Left hindlimb (tissue), 1 donor: ENCODE data around the gene PRKAR2B.
"Not testable (repeated sequence)": the region's sequence is repeated elsewhere in the genome, so short reads cannot be mapped to it uniquely, and the experiment has no call there.

ENCODE experiments used
- DNase-seq: peaks from one replicate; pipeline ENCODE4 v3.0.0-alpha.2; 2018

PRKAR2B gene

DNA sequence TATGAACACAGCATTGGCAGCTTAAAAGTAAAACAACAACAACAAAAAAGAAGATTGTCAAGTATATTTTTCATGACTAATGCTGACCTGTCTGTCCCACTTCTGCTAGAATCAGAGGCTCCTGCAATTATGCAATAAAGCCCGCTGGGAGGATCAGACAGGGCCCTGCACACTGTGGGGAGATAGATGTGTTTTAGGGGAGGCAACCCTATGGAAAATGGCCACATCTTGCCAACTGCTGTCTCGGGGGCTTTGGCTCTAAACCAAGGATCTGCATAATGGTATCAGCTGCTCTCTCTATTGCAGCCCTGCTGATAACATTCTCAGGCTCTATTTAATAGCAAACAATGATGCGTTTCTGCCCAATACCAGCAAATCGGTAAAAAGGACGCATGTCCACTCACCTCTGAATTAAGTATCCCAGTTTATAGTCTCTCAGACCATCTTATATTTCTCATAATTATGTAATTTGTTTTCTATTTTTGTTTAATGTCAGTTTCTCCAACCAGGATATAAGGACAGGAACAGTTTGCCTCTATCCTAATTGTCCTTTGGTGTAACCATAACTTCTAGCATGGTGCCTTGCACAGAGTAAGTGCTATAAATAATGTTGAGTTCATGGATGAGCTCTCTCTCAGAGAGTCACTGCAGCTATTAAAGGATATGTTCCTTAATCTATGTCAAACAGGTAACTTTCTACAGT is 15.3 kb upstream of the PRKAR2B start:
- DNase-seq, result no peak

GRCh38 chr7:107029764-107030286 is 14.7 kb upstream of the PRKAR2B start:
- no peak for DNase-seq

GRCh38 chr7:107032050-107032449 is 12.5 kb upstream of the PRKAR2B start:
- DNase-seq, result no peak

GRCh38 chr7:107032720-107033438 is 11.6 kb upstream of the PRKAR2B start:
- no peak for DNase-seq

GRCh38 chr7:107034553-107034952 is 10.0 kb upstream of the PRKAR2B start:
- DNase-seq, result no peak

- no peak for DNase-seq
Measured at GRCh38 chr7:107035446-107035845, 9.1 kb upstream of the PRKAR2B start.

DNA sequence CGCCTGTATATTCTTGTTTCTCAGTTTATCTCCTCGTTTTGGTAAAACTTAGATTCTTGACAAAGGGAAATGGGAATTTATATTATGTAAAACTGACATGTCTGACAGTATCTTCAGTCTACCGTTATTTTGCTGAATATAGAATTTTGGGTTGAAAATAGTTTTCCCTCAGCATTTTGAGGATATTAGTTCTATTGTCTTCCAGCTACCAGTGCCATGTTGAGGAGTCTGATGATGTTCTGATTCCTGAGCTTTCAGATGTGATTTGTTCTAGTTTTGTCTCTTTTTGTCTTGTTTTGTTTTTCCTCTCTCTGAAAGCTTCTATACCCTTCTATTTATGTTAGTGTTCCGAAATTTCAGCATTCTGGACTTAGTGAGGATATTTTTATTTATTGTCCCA is 8.0 kb upstream of the PRKAR2B start:
- DNase-seq, result no peak

DNA sequence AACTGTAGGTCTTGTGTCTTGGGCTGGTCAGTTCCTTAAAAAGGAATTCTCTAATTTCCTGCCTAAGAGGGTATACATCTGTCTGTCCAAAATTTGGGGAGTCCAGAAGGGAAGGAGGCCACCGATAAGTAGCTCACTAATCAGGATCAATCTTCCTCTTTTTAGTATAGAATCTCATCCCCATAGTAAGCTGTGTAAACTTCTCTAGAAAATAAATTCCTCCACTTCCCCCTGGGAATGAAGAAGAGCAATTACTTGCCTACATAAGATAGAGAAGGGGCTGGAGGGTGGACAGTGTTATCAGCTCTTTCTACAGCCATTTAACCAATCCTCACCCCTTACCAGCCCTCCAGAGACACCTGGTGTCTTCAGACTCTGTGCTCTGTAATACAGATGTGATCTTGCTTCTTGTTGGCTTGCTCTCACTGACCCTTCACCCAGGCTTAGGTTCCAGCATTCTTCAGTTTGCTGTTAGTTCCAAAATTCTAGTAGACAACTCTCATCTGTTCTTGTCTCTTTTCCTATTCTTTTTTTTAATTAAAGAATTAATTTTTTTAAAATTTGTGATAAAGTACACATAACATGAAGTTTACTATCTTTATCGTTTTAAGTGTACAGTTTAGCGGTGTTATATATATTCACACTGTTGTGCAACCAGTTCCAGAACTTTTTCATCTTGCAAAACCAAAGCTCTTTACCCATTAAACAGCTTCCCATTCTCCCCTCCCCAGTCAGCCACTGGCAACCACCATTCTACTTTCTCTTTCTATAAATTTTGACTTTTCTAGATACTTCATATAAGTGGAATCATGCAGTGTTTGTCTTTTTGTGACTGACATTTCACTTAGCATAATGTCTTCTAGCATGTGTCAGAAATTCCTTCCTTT is 6.5 kb upstream of the PRKAR2B start:
- DNase-seq, result no peak

DNA sequence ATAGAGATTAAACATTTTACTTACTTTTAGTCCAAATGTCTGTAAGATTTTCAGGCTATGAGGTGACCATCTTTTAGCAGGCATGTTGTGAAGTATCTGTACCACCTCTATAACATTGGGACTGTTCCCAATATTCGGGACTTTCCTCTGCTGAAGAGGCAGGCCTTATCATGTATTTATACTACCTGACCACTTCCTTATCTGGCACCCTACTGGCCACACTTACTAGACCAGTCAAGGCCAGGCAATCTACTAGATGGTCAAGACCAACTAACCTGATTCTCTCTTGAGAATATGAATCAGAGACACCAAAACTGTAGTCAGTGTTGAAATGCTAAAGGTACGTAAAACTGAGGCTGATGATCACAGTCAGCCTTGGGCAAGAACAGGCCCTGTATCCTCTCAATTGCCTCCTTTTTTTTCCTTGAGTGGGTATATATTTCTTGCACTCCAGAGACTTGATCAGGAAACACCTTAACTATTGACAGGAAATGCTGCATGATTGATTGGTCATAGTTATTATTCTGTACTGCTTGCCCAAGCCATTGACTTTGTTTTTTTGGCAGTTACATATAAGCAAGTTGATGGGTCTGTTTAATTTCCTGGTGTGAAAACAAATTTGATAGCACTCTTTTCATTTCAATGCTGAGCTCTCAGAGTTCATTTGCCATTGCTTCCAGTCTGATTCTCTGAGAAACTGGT is 5.2 kb upstream of the PRKAR2B start:
- no peak for DNase-seq

GRCh38 chr7:107041097-107041496 is 3.4 kb upstream of the PRKAR2B start:
- DNase-seq, result no peak

DNA sequence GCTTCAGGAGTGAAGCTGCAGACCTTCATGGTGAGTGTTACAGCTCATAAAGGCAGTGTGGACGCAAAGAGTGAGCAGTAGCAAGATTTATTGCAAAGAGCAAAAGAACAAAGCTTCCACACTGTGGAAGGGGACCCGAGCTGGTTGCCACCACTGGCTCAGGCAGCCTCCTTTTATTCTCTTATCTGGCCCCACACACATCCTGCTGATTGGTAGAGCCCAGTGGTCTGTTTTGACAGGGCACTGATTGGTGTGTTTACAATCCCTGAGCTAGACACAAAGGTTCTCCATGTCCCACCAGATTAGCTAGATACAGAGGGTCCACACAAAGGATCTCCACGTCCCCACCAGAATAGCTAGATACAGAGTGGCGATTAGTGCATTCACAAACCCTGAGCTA is 2.7 kb upstream of the PRKAR2B start:
- DNase-seq, result not testable (repeated sequence)

DNA sequence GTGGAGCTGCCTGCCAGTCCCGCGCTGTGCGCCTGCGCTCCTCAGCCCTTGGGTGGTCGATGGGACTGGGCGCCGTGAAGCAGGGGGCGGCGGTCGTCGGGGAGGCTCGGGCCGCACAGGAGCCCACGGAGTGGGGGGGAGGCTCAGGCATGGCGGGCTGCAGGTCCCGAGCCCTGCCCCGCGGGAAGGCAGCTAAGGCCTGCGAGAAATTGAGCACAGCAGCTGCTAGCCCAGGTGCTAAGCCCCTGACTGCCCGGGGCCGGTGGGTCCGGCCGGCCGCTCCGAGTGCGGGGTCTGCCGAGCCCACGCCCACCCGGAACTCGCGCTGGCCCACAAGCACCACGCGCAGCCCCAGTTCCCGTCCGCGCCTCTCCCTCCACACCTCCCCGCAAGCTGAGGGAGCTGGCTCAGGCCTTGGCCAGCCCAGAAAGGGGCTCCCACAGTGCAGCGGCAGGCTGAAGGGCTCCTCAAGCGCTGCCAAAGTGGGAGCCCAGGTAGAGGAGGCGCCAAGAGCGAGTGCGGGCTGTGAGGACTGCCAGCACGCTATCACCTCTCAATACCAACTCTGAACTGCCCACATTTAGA is 2.1 kb upstream of the PRKAR2B start:
- DNase-seq, result not testable (repeated sequence)

GRCh38 chr7:107043491-107043890 is 1.0 kb upstream of the PRKAR2B start:
- DNase-seq, result no peak

GRCh38 chr7:107043921-107044346 is 571 bp upstream of the PRKAR2B start:
- no peak for DNase-seq

DNA sequence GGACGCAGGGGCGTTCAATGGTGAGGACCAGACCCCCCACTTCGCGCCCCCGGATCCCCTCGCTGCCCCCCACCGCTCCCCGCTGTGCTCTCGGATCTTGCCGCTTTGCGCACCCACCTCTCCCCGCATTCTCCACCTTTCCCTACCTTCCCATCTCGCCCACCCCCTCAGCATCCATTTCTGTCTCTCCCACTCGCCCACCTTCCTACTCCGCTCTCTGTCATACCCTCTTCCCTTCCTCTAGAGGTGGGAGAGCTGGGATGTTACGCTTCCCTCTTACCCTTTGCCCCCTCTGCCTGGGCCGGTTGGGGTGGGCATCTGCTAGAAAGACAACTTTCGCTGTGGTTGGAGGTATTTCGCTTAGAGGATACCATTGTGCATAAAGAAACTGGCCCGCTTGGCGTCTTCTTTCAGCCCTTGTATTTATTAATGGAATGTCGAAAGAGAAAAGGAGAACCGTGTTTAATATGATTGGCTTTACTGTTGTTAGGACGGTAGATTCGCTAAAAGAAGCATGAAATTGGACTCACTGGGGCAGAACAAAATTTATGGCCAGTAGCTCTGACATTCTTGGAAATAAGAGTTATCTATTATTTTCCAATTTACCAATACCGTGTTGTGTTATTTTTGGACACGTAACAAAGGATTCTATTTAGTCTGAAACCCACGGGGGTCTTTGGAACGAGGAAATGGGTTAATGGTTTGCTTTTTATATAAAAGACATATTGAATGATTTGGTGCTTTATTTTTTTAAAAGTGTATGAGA is 873 bp downstream of the PRKAR2B start:
- DNase-seq, result no peak

GRCh38 chr7:107045980-107046379 is 1.5 kb downstream of the PRKAR2B start:
- DNase-seq, result no peak

DNA sequence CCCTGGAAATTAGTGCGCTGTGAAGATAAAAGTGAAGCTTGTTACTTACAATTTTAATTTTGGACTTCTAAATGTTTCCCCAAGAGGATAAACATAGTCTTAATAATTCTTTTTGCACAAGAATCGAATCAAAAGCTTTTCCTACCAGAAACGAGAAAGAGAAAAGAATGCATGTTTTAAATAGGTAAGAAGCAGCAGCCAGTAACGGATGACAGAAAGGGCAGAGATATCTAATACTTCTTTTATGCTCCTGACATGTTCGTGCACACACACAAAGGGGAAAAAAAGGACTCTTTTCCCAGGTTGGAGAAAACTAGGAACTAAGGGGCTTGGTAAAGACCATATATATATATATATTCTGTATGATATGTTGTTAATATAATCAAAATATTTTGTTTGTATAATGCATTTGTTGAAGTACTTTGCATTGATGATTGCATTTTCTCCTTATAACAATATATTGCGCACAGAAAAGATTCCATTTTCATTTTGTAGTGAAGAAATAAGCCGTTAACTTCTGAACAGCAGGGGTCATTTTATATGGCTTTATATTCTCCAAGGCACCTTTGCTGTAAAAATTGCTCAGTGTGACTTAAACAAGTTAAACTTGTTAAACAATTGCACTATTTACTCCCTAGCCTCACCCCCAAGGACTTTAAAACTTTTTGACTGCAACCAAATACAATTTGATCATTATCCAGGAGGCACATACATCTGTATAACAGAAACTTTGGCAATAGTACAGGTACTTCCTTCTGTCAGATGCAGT is 2.2 kb downstream of the PRKAR2B start:
- no peak for DNase-seq

- DNase-seq, result no peak
Measured at GRCh38 chr7:107047902-107048782, 3.6 kb downstream of the PRKAR2B start.

DNA sequence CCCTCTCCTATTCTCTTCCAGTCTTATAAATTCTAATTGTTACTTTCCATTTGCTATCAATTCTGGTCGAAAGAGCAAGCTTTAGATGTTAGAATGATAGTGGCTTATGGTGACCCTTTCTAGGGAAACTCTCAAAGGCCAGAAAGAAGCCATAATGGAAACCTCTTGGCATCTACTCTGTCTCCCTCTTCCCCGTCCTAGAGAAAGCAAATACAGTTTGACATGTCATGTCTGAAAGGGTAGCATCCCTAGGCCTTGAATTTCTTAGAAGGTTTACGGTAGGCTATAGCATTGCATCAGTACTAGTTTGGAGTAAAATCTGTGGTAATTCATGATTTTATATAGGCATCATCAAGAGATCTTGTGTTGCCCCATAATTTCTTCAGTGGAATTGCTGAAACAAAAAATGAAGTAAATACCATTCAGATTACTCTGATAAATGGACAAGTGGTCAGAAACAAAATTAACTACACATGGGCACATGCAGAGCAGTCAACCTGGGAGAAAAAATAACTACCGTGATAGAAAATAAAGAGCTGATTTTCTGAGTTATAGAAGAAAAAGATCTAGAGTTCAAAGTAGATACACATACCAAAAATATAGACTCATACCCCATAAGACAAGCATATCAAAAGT is 4.4 kb downstream of the PRKAR2B start:
- DNase-seq, result no peak
